ENCODE data around the gene CHRNA10. TPM values are rescaled to one million over a fixed set of nuclear protein-coding genes. Genes with fewer than 3 reads are reported as not detected.

CHRNA10 gene
- total and polyA plus RNA-seq, 4 donors: 0.10 to 1.7 (median 0.36) TPM

DNA sequence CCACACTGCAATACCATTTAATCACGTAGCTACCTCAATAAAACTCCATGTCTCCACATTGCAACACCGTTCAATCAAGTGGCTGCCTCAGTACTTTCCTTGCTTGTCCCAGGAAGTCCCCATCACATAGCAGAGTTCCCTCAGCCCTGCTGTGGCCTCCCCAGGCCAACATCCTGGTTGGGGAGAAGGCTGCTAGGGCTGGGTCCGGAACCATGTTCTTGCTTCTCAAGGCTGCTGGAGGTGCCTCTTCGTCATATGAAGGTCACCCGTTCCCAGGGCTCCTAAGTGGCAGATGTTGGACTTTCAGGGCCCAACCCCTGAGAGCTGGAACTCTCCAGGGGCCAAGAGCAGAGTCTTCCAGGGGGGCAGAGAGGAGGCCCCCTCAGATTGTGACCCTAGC, 32.7 kb downstream of the CHRNA10 start:
- DNase-seq (ENCODE audit: low spot score): no peak
- H3K9me3 ChIP-seq (ENCODE audit: control insufficient read depth in 4 of 4, low read length in 3 of 4): no peaks in the 10 kb centered on the region
- peaks cover 6 to 12% (median 9%) of the 10 kb centered on the region in 4 donors for H3K4me1 ChIP-seq (ENCODE audit: control insufficient read depth in 4 of 4, insufficient read depth in 4 of 4, low read length in 3 of 4)
- H3K36me3 ChIP-seq (ENCODE audit: control insufficient read depth in 4 of 4, insufficient read depth in 3 of 4, low read depth in 1 of 4, low read length in 3 of 4): no peaks in the 10 kb centered on the region
- no peak overlapping the region for H3K4me3 ChIP-seq (ENCODE audit: low read depth in 1 of 3, low read length in 3 of 3)
- TF ChIP-seq, protein P1, sequence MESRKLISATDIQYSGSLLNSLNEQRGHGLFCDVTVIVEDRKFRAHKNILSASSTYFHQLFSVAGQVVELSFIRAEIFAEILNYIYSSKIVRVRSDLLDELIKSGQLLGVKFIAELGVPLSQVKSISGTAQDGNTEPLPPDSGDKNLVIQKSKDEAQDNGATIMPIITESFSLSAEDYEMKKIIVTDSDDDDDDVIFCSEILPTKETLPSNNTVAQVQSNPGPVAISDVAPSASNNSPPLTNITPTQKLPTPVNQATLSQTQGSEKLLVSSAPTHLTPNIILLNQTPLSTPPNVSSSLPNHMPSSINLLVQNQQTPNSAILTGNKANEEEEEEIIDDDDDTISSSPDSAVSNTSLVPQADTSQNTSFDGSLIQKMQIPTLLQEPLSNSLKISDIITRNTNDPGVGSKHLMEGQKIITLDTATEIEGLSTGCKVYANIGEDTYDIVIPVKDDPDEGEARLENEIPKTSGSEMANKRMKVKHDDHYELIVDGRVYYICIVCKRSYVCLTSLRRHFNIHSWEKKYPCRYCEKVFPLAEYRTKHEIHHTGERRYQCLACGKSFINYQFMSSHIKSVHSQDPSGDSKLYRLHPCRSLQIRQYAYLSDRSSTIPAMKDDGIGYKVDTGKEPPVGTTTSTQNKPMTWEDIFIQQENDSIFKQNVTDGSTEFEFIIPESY (IDR thresholded peaks at IDR 0.05): no peak
- no peak for TF ChIP-seq YY1 (IDR thresholded peaks at IDR 0.05)
- TF ChIP-seq FOXA2 (IDR thresholded peaks at IDR 0.05): no peak
- TF ChIP-seq GABPA (IDR thresholded peaks at IDR 0.05 in 1 of 2, conservative IDR thresholded peaks at IDR 0.05 in 1 of 2): no peak
- TF ChIP-seq SP1 (IDR thresholded peaks at IDR 0.05): no peak
- TF ChIP-seq FOXA1 (IDR thresholded peaks at IDR 0.05): no peak
- TF ChIP-seq, protein P2, sequence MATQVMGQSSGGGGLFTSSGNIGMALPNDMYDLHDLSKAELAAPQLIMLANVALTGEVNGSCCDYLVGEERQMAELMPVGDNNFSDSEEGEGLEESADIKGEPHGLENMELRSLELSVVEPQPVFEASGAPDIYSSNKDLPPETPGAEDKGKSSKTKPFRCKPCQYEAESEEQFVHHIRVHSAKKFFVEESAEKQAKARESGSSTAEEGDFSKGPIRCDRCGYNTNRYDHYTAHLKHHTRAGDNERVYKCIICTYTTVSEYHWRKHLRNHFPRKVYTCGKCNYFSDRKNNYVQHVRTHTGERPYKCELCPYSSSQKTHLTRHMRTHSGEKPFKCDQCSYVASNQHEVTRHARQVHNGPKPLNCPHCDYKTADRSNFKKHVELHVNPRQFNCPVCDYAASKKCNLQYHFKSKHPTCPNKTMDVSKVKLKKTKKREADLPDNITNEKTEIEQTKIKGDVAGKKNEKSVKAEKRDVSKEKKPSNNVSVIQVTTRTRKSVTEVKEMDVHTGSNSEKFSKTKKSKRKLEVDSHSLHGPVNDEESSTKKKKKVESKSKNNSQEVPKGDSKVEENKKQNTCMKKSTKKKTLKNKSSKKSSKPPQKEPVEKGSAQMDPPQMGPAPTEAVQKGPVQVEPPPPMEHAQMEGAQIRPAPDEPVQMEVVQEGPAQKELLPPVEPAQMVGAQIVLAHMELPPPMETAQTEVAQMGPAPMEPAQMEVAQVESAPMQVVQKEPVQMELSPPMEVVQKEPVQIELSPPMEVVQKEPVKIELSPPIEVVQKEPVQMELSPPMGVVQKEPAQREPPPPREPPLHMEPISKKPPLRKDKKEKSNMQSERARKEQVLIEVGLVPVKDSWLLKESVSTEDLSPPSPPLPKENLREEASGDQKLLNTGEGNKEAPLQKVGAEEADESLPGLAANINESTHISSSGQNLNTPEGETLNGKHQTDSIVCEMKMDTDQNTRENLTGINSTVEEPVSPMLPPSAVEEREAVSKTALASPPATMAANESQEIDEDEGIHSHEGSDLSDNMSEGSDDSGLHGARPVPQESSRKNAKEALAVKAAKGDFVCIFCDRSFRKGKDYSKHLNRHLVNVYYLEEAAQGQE (IDR thresholded peaks at IDR 0.05): no peak
- TF ChIP-seq RAD21 (IDR thresholded peaks at IDR 0.05): no peak
- no peak for TF ChIP-seq NR2F2 (IDR thresholded peaks at IDR 0.05)
- TF ChIP-seq HNF4G (IDR thresholded peaks at IDR 0.05): no peak
- TF ChIP-seq TAF1 (conservative IDR thresholded peaks at IDR 0.05): no peak
- TF ChIP-seq, protein P3, sequence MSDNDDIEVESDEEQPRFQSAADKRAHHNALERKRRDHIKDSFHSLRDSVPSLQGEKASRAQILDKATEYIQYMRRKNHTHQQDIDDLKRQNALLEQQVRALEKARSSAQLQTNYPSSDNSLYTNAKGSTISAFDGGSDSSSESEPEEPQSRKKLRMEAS (IDR thresholded peaks at IDR 0.05): no peak
- no peaks in the 10 kb centered on the region for H3K27me3 ChIP-seq (ENCODE audit: control insufficient read depth in 4 of 4, insufficient read depth in 4 of 4, low read length in 3 of 4)
- no peak overlapping the region for H3K27ac ChIP-seq (ENCODE audit: low read depth in 1 of 2, low read length in 2 of 2)
- WGBS: 90% methylated on average over 5 of the region's 5 CpGs
- H3K9ac ChIP-seq (ENCODE audit: low read depth in 1 of 2, low read length in 2 of 2): no peak overlapping the region

DNA sequence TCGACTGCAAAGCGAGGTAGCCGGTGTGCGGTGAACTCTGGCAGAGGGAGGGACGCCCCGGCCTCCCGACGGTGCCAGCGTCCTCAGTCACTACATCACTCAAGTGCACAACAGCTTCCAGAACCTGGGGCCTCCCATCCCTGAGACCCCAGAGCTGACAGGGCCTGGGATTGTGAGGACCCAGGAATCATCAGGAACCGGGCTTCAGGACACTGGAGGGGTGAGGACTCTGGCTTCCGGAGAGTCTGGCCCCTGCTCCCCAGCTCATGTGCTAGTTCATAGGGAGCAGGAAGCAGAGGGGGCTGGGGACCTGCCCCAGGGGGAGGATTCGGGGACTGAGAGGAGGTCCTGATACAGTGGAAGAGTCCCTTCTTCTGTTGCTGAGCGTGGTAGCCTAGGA, 34.0 kb downstream of the CHRNA10 start:
- 88% methylated on average over 13 of the region's 13 CpGs for WGBS
- no peak overlapping the region for H3K9ac ChIP-seq (ENCODE audit: low read depth in 1 of 2, low read length in 2 of 2)
- TF ChIP-seq ATF3 (IDR thresholded peaks at IDR 0.05) (no peak), FOXA2 (IDR thresholded peaks at IDR 0.05) (no peak), HNF4A (conservative IDR thresholded peaks at IDR 0.05) (no peak), HNF4G (IDR thresholded peaks at IDR 0.05) (no peak), JUND (IDR thresholded peaks at IDR 0.05) (no peak), NR2F2 (IDR thresholded peaks at IDR 0.05) (no peak), SP1 (IDR thresholded peaks at IDR 0.05) (no peak), RAD21 (IDR thresholded peaks at IDR 0.05) (no peak), FOXA1 (IDR thresholded peaks at IDR 0.05) (no peak), TAF1 (conservative IDR thresholded peaks at IDR 0.05) (no peak), EGR1 (IDR thresholded peaks at IDR 0.05; ENCODE audit: low read depth in 2 of 2) (no peak), RXRA (IDR thresholded peaks at IDR 0.05) (no peak), GABPA (IDR thresholded peaks at IDR 0.05 in 1 of 2, conservative IDR thresholded peaks at IDR 0.05 in 1 of 2) (no peak)
- TF ChIP-seq, protein P1 (IDR thresholded peaks at IDR 0.05): no peak
- TF ChIP-seq, protein P3 (IDR thresholded peaks at IDR 0.05): no peak
- TF ChIP-seq, protein P2 (IDR thresholded peaks at IDR 0.05): no peak
- TF ChIP-seq, protein P4, sequence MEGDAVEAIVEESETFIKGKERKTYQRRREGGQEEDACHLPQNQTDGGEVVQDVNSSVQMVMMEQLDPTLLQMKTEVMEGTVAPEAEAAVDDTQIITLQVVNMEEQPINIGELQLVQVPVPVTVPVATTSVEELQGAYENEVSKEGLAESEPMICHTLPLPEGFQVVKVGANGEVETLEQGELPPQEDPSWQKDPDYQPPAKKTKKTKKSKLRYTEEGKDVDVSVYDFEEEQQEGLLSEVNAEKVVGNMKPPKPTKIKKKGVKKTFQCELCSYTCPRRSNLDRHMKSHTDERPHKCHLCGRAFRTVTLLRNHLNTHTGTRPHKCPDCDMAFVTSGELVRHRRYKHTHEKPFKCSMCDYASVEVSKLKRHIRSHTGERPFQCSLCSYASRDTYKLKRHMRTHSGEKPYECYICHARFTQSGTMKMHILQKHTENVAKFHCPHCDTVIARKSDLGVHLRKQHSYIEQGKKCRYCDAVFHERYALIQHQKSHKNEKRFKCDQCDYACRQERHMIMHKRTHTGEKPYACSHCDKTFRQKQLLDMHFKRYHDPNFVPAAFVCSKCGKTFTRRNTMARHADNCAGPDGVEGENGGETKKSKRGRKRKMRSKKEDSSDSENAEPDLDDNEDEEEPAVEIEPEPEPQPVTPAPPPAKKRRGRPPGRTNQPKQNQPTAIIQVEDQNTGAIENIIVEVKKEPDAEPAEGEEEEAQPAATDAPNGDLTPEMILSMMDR (IDR thresholded peaks at IDR 0.05; ENCODE audit: low read depth, low read length, missing input control): no peak

More for the DNA sequence above, 34.0 kb downstream of the CHRNA10 start:
- no peaks in the 10 kb centered on the region for H3K27me3 ChIP-seq (ENCODE audit: control insufficient read depth in 4 of 4, insufficient read depth in 4 of 4, low read length in 3 of 4)
- no peak overlapping the region for H3K27ac ChIP-seq (ENCODE audit: low read depth in 1 of 2, low read length in 2 of 2)
- H3K36me3 ChIP-seq (ENCODE audit: control insufficient read depth in 4 of 4, insufficient read depth in 3 of 4, low read depth in 1 of 4, low read length in 3 of 4): no peaks in the 10 kb centered on the region
- H3K9me3 ChIP-seq (ENCODE audit: control insufficient read depth in 4 of 4, low read length in 3 of 4): no peaks in the 10 kb centered on the region
- no peak overlapping the region for H3K4me3 ChIP-seq (ENCODE audit: low read depth in 1 of 3, low read length in 3 of 3)
- H3K4me1 ChIP-seq (ENCODE audit: control insufficient read depth in 4 of 4, insufficient read depth in 4 of 4, low read length in 3 of 4): peaks cover 0 to 3% (median 3%) of the 10 kb centered on the region in 4 donors
- DNase-seq (ENCODE audit: low spot score): no peak

Measured in liver (tissue), 9 donors.